ENCODE results near the gene SIN3A.
"Not testable (repeated sequence)": the region's sequence is repeated elsewhere in the genome, so short reads cannot be mapped to it uniquely, and the experiment has no call there.

Gene SIN3A

GRCh38 chr15:75451674-75452363 is at the start of gene SIN3A:
SIN3A (minus strand) TSS chr15:75451690; CDS start chr15:75430375, 21,315 bp downstream.
- DNase-seq = peak; percentile 99 to 100

GRCh38 chr15:75493732-75494131 is 42.2 kb upstream of the SIN3A start:
- DNase-seq = no peak

GRCh38 chr15:75483961-75484360 is 32.5 kb upstream of the SIN3A start:
- no peak for DNase-seq

GRCh38 chr15:75483556-75483955 is 32.1 kb upstream of the SIN3A start:
- DNase-seq = not testable (repeated sequence)

GRCh38 chr15:75483106-75483505 is 31.6 kb upstream of the SIN3A start:
- no peak for DNase-seq

- DNase-seq = not testable (repeated sequence)
Measured at GRCh38 chr15:75480463-75480862, 29.0 kb upstream of the SIN3A start.

GRCh38 chr15:75479670-75480069 is 28.2 kb upstream of the SIN3A start:
- no peak for DNase-seq

- not testable (repeated sequence) for DNase-seq
Measured at GRCh38 chr15:75477094-75477493, 25.6 kb upstream of the SIN3A start.

- DNase-seq = no peak
Measured at GRCh38 chr15:75468913-75469598, 17.6 kb upstream of the SIN3A start.

- no peak for DNase-seq
Measured at GRCh38 chr15:75460646-75461045, 9.2 kb upstream of the SIN3A start.

GRCh38 chr15:75459581-75459980 is 8.1 kb upstream of the SIN3A start:
- no peak for DNase-seq

- no peak for DNase-seq
Measured at GRCh38 chr15:75456710-75457109, 5.2 kb upstream of the SIN3A start.

GRCh38 chr15:75455982-75456531 is 4.6 kb upstream of the SIN3A start:
- peak; percentile 59 to 61 for DNase-seq

- DNase-seq = peak; percentile 92
Measured at GRCh38 chr15:75455424-75455981, 4.0 kb upstream of the SIN3A start.

- peak; percentile 82 to 84 for DNase-seq
Measured at GRCh38 chr15:75454471-75455378, 3.2 kb upstream of the SIN3A start.

GRCh38 chr15:75453703-75454470 is 2.4 kb upstream of the SIN3A start:
- peak; percentile 96 for DNase-seq

- DNase-seq = peak; percentile 78 to 80
Measured at GRCh38 chr15:75452865-75453702, 1.6 kb upstream of the SIN3A start.

GRCh38 chr15:75452364-75452864 is 924 bp upstream of the SIN3A start:
- DNase-seq = peak; percentile 77 to 79

GRCh38 chr15:75451202-75451673 is 252 bp downstream of the SIN3A start:
- no peak for DNase-seq
